ENCODE results near the gene PANX2. TPM values are rescaled to one million over a fixed set of nuclear protein-coding genes. Genes with fewer than 3 reads are reported as not detected.
"Not testable (repeated sequence)": the region's sequence is repeated elsewhere in the genome, so short reads cannot be mapped to it uniquely, and the experiment has no call there.

PANX2 gene
- total RNA-seq, 4 donors from 2014 or later: 1.4 to 4.3 (median 1.8) TPM

- 89 to 91% methylated on average over 7 of the region's 7 CpGs for WGBS, 2 donors
- no peak overlapping the region for H3K4me3 ChIP-seq (ENCODE audit: low read depth, poor library complexity, severe bottlenecking)
- intact Hi-C loops (cut with DNase I; ENCODE audit: low total_unique reads): loop anchor here (10.0 kb wide), 1 partner anchor 50 kb away; no protein-coding TSS in a partner anchor
- no peak for DNase-seq (ENCODE audit: low spot score in 2 of 2)
- TF ChIP-seq POLR2A (IDR thresholded peaks at IDR 0.05) (no peak), CTCF (IDR thresholded peaks at IDR 0.05) (no peak)
Measured at GRCh38 chr22:50204571-50204970, 34.0 kb downstream of the PANX2 start.

GRCh38 chr22:50204998-50205397, 34.5 kb downstream of the PANX2 start:
- intact Hi-C loops (cut with DNase I; ENCODE audit: low total_unique reads): loop anchor here (10.0 kb wide), 1 partner anchor 50 kb away; no protein-coding TSS in a partner anchor
- not testable (repeated sequence) for H3K4me3 ChIP-seq (ENCODE audit: low read depth, poor library complexity, severe bottlenecking); DNase-seq (ENCODE audit: low spot score in 2 of 2)
- 84 to 86% methylated on average over 9 of the region's 9 CpGs for WGBS, 2 donors

- no peak overlapping the region for H3K4me3 ChIP-seq (ENCODE audit: low read depth, poor library complexity, severe bottlenecking)
- WGBS, 2 donors: 89% methylated on average over 36 to 45 of the region's 45 CpGs
- intact Hi-C loops (cut with DNase I; ENCODE audit: low total_unique reads): loop anchor here (10.0 kb wide), 1 partner anchor 51 kb away; no protein-coding TSS in a partner anchor
- no peak for TF ChIP-seq POLR2A (IDR thresholded peaks at IDR 0.05)
- TF ChIP-seq CTCF (IDR thresholded peaks at IDR 0.05): no peak
- peak in 1 of 2 donors; percentile 83 for DNase-seq (ENCODE audit: low spot score in 2 of 2)
Measured at GRCh38 chr22:50205781-50206569, 35.4 kb downstream of the PANX2 start.

GRCh38 chr22:50206599-50206998, 36.1 kb downstream of the PANX2 start:
- TF ChIP-seq CTCF (IDR thresholded peaks at IDR 0.05) (no peak), POLR2A (IDR thresholded peaks at IDR 0.05) (no peak)
- 47 to 57% methylated on average over 9 to 10 of the region's 10 CpGs for whole genome bisulfite sequencing, 2 donors
- peak in 1 of 2 donors; percentile 82 for DNase-seq (ENCODE audit: low spot score in 2 of 2)
- no peak overlapping the region for H3K4me3 ChIP-seq (ENCODE audit: low read depth, poor library complexity, severe bottlenecking)
- intact Hi-C loops (cut with DNase I; ENCODE audit: low total_unique reads): loop anchor here (10.0 kb wide), 1 partner anchor 52 kb away; no protein-coding TSS in a partner anchor

- no peak for TF ChIP-seq CTCF (IDR thresholded peaks at IDR 0.05)
- no peak for TF ChIP-seq POLR2A (IDR thresholded peaks at IDR 0.05)
- no peak overlapping the region for H3K4me3 ChIP-seq (ENCODE audit: low read depth, poor library complexity, severe bottlenecking)
- intact Hi-C loops (cut with DNase I; ENCODE audit: low total_unique reads): loop anchor here (10.0 kb wide), 1 partner anchor 53 kb away; no protein-coding TSS in a partner anchor
- no peak for DNase-seq (ENCODE audit: low spot score in 2 of 2)
- WGBS, 2 donors: 77 to 78% methylated on average over 11 to 18 of the region's 23 CpGs
Measured at GRCh38 chr22:50207383-50208140, 37.0 kb downstream of the PANX2 start.

GRCh38 chr22:50208430-50208938, 38.0 kb downstream of the PANX2 start:
- H3K4me3 ChIP-seq (ENCODE audit: low read depth, poor library complexity, severe bottlenecking): no peak overlapping the region
- no peak for DNase-seq (ENCODE audit: low spot score in 2 of 2)
- 85 to 86% methylated on average over 19 to 22 of the region's 22 CpGs for WGBS, 2 donors
- intact Hi-C loops (cut with DNase I; ENCODE audit: low total_unique reads): loop anchor here (10.0 kb wide), 1 partner anchor 54 kb away; no protein-coding TSS in a partner anchor
- TF ChIP-seq POLR2A (IDR thresholded peaks at IDR 0.05) (no peak), CTCF (IDR thresholded peaks at IDR 0.05) (no peak)
